ENCODE measurements around the gene LAMTOR3.

GRCh38 chr4:99857307-99857706 lies 36.9 kb downstream of the LAMTOR3 start:
- no peak for TF ChIP-seq EP300 (IDR thresholded peaks at IDR 0.05)
- no peak for TF ChIP-seq CTCF (IDR thresholded peaks at IDR 0.05)
- TF ChIP-seq POLR2A (IDR thresholded peaks at IDR 0.05) = no peak
- no peak for TF ChIP-seq POLR2AphosphoS5 (IDR thresholded peaks at IDR 0.05)
